HEK293 (cell line): Measurements from ENCODE around the gene TUBG1.

ENCODE experiments used
- CTCF ChIP-seq: fragments of 450-650 bp; formaldehyde crosslinking; IDR thresholded peaks from 2 replicates; pipeline ENCODE4 v1.5.1; 2016; ENCODE audit warnings: missing biosample characterization, missing genetic modification characterization
- ELK4 ChIP-seq: IDR thresholded peaks from 2 replicates; pipeline ENCODE4 v1.6.1; 2011; ENCODE audit warnings: mild to moderate bottlenecking, low read depth, low read length, borderline replicate concordance
- PBX3 ChIP-seq: sonication (generic); formaldehyde crosslinking; IDR thresholded peaks from 2 replicates; pipeline ENCODE4 v1.8.1; 2022; ENCODE audit warnings: mild to moderate bottlenecking, moderate library complexity, missing genetic modification reagents
- PRDM10 ChIP-seq: fragments of 450-650 bp; formaldehyde crosslinking; IDR thresholded peaks from 2 replicates; pipeline ENCODE4 v1.5.1; 2016; ENCODE audit warnings: missing biosample characterization, missing genetic modification characterization
- ZNF114 ChIP-seq: fragments of 450-650 bp; formaldehyde crosslinking; IDR thresholded peaks from 2 replicates; pipeline ENCODE4 v1.5.0; 2017; ENCODE audit warnings: missing biosample characterization, missing genetic modification characterization
- ZNF571 ChIP-seq: fragments of 450-650 bp; formaldehyde crosslinking; IDR thresholded peaks from 2 replicates; pipeline ENCODE4 v1.5.0; 2017; ENCODE audit warnings: missing biosample characterization, missing genetic modification characterization

GRCh38 chr17:42612013-42612412 is 2.5 kb downstream of the TUBG1 start:
- TF ChIP-seq PRDM10 (tag by site-specific recombination) = no peak
- no peak for TF ChIP-seq CTCF (tag by site-specific recombination)
- TF ChIP-seq ZNF114 (tag by site-specific recombination) = no peak
- TF ChIP-seq ELK4 = no peak
- TF ChIP-seq PBX3 (CRISPR knock-in tag) = no peak
- no peak for TF ChIP-seq ZNF571 (tag by site-specific recombination)
